M059J (cell line): Measurements from ENCODE around the gene JARID2. TPM values are rescaled to one million over a fixed set of nuclear protein-coding genes. Genes with fewer than 3 reads are reported as not detected.

Experiments
- DNase-seq: peaks from one replicate; pipeline ENCODE4 v3.0.0-alpha.2; 2012; ENCODE audit warnings: low read depth
- total RNA-seq: library from RNA; depleted of rRNA; stranded (reverse); fragments of >200 nt; shearing (Covaris generic); gene quantifications from 2 replicates; pipeline ENCODE4 v1.2.3, GENCODE V29; 2014

Gene JARID2
- total RNA-seq, 1 experiment from 2014 or later = 17.6 TPM

- peak; percentile 99 for DNase-seq
These were observed 171.9 kb downstream of the JARID2 start for GRCh38 chr6:15417811-15418210.

GRCh38 chr6:15419493-15419892 is 173.6 kb downstream of the JARID2 start:
- no peak for DNase-seq

GRCh38 chr6:15420959-15421438 is 175.1 kb downstream of the JARID2 start:
- DNase-seq = no peak

GRCh38 chr6:15421945-15422733 is 176.3 kb downstream of the JARID2 start:
- peak; percentile 43 for DNase-seq

GRCh38 chr6:15423286-15423993 is 177.6 kb downstream of the JARID2 start:
- peak; percentile 95 for DNase-seq

- no peak for DNase-seq
These were observed 180.1 kb downstream of the JARID2 start for GRCh38 chr6:15425947-15426346.

GRCh38 chr6:15426395-15426794 is 180.5 kb downstream of the JARID2 start:
- DNase-seq = no peak

GRCh38 chr6:15426901-15427300 is 181.0 kb downstream of the JARID2 start:
- DNase-seq = no peak

GRCh38 chr6:15427331-15428070 is 181.6 kb downstream of the JARID2 start:
- peak; percentile 91 for DNase-seq

GRCh38 chr6:15429141-15430110 is 183.6 kb downstream of the JARID2 start:
- peak; percentile 93 for DNase-seq

- DNase-seq = no peak
These were observed 184.3 kb downstream of the JARID2 start for GRCh38 chr6:15430186-15430585.

GRCh38 chr6:15430931-15431405 is 185.1 kb downstream of the JARID2 start:
- no peak for DNase-seq

GRCh38 chr6:15431762-15432483 is 186.1 kb downstream of the JARID2 start:
- DNase-seq = peak; percentile 92

GRCh38 chr6:15433511-15433861 is 187.6 kb downstream of the JARID2 start:
- no peak for DNase-seq

GRCh38 chr6:15434263-15434662 is 188.4 kb downstream of the JARID2 start:
- DNase-seq = peak; percentile 78

GRCh38 chr6:15434823-15435380 is 189.0 kb downstream of the JARID2 start:
- DNase-seq = no peak

GRCh38 chr6:15435468-15435867 is 189.6 kb downstream of the JARID2 start:
- no peak for DNase-seq

GRCh38 chr6:15436451-15436850 is 190.6 kb downstream of the JARID2 start:
- no peak for DNase-seq

- no peak for DNase-seq
These were observed 191.3 kb downstream of the JARID2 start for GRCh38 chr6:15437090-15437635.
